Measurements from ENCODE around the gene SEC14L2. TPM values are rescaled to one million over a fixed set of nuclear protein-coding genes. Genes with fewer than 3 reads are reported as not detected.
A peak's percentile ranks its signal among the peaks of the same experiment; 100 is the strongest.

The SEC14L2 gene
- total RNA-seq, 2 experiments from 2014 or later: 12.8 to 15.3 TPM

- Mint-ChIP-seq H3K27me3 (no peaks in the 10 kb centered on the region), H3K9me3 (no peaks in the 10 kb centered on the region), H3K4me3 (no peak overlapping the region), H3K27ac (no peak overlapping the region), H3K4me1 (ENCODE audit: low read depth) (peaks cover 27% of the 10 kb centered on the region), H3K36me3 (peaks cover 20% of the 10 kb centered on the region)
- intact Hi-C loops (cut with micrococcal nuclease): loop anchor here (10.0 kb wide), 1 partner anchor 265 kb away; no protein-coding TSS in a partner anchor
- ChIA-PET CTCF (interaction anchor here (0.6 to 1.5 kb wide), 3 partner anchors 15 to 75 kb away, joined by 3 to 6 read pairs (median 5); no protein-coding TSS in a partner anchor), POLR2A (no interaction called here)
- DNase-seq: no peak
Observed at GRCh38 chr22:30429887-30430286, 33.1 kb downstream of the SEC14L2 start.

- DNase-seq: no peak
- Mint-ChIP-seq H3K4me3 (no peak overlapping the region), H3K4me1 (ENCODE audit: low read depth) (peaks cover 34% of the 10 kb centered on the region), H3K27me3 (no peaks in the 10 kb centered on the region), H3K27ac (no peak overlapping the region), H3K9me3 (peaks cover 8% of the 10 kb centered on the region), H3K36me3 (peaks cover 28% of the 10 kb centered on the region)
- CTCF ChIA-PET: interaction anchor here (1.4 to 1.5 kb wide), 4 partner anchors 17 to 143 kb away, joined by 4 to 7 read pairs (median 6); partner anchors contain the start of gene RNF215
- intact Hi-C loops (cut with micrococcal nuclease): no loop called here
- POLR2A ChIA-PET: no interaction called here
Observed at GRCh38 chr22:30430933-30431332, 34.1 kb downstream of the SEC14L2 start.

GRCh38 chr22:30432096-30432495, 35.3 kb downstream of the SEC14L2 start:
- Mint-ChIP-seq H3K36me3 (peaks cover 25% of the 10 kb centered on the region), H3K4me1 (ENCODE audit: low read depth) (peaks cover 24% of the 10 kb centered on the region), H3K4me3 (no peak overlapping the region), H3K27ac (no peak overlapping the region), H3K27me3 (no peaks in the 10 kb centered on the region), H3K9me3 (peaks cover 10% of the 10 kb centered on the region)
- intact Hi-C loops (cut with micrococcal nuclease): no loop called here
- no peak for DNase-seq
- CTCF ChIA-PET: interaction anchor here (0.8 to 1.2 kb wide), 2 partner anchors 13 to 144 kb away, joined by 3 to 6 read pairs; no protein-coding TSS in a partner anchor
- POLR2A ChIA-PET: no interaction called here

GRCh38 chr22:30432520-30432919, 35.7 kb downstream of the SEC14L2 start:
- no peaks in the 10 kb centered on the region for H3K27me3 Mint-ChIP-seq
- intact Hi-C loops (cut with micrococcal nuclease): no loop called here
- H3K4me1 Mint-ChIP-seq (ENCODE audit: low read depth): peaks cover 20% of the 10 kb centered on the region
- DNase-seq: no peak
- no peak overlapping the region for H3K4me3 Mint-ChIP-seq
- H3K9me3 Mint-ChIP-seq: peaks cover 10% of the 10 kb centered on the region
- no peak overlapping the region for H3K27ac Mint-ChIP-seq
- peaks cover 21% of the 10 kb centered on the region for H3K36me3 Mint-ChIP-seq
- POLR2A ChIA-PET: no interaction called here
- CTCF ChIA-PET: interaction anchor here (0.8 to 1.2 kb wide), 2 partner anchors 12 to 145 kb away, joined by 3 to 6 read pairs; no protein-coding TSS in a partner anchor

GRCh38 chr22:30433227-30433626, 36.4 kb downstream of the SEC14L2 start:
- ChIA-PET POLR2A (interaction anchor here (1.3 kb wide), 1 partner anchor 9 kb away, joined by 5 read pairs; no protein-coding TSS in a partner anchor), CTCF (interaction anchor here (1.2 to 1.9 kb wide), 2 partner anchors 10 to 12 kb away, joined by 4 to 6 read pairs; no protein-coding TSS in a partner anchor)
- Mint-ChIP-seq H3K4me1 (ENCODE audit: low read depth) (peaks cover 20% of the 10 kb centered on the region), H3K9me3 (peaks cover 10% of the 10 kb centered on the region), H3K27me3 (no peaks in the 10 kb centered on the region), H3K36me3 (peaks cover 17% of the 10 kb centered on the region), H3K27ac (no peak overlapping the region), H3K4me3 (no peak overlapping the region)
- intact Hi-C loops (cut with micrococcal nuclease): no loop called here
- DNase-seq: no peak

- CTCF ChIA-PET: interaction anchor here (1.9 kb wide), 1 partner anchor 9 kb away, joined by 4 read pairs; no protein-coding TSS in a partner anchor
- POLR2A ChIA-PET: interaction anchor here (1.3 kb wide), 1 partner anchor 10 kb away, joined by 5 read pairs; no protein-coding TSS in a partner anchor
Observed at GRCh38 chr22:30433773-30434172, 37.0 kb downstream of the SEC14L2 start.

GRCh38 chr22:30434843-30435242, 38.0 kb downstream of the SEC14L2 start:
- H3K4me3 Mint-ChIP-seq: peak overlapping the region; percentile 77
- H3K4me1 Mint-ChIP-seq (ENCODE audit: low read depth): peaks cover 20% of the 10 kb centered on the region
- H3K36me3 Mint-ChIP-seq: peaks cover 15% of the 10 kb centered on the region
- peak overlapping the region; percentile 93 for H3K27ac Mint-ChIP-seq
- no peaks in the 10 kb centered on the region for H3K27me3 Mint-ChIP-seq
- DNase-seq: no peak
- H3K9me3 Mint-ChIP-seq: peaks cover 10% of the 10 kb centered on the region
- intact Hi-C loops (cut with micrococcal nuclease): loop anchor here (1.0 kb wide), 1 partner anchor 9 kb away; no protein-coding TSS in a partner anchor
- ChIA-PET CTCF (interaction anchor here (0.6 to 1.9 kb wide), 7 partner anchors 8 to 147 kb away, joined by 3 to 4 read pairs (median 4); partner anchors contain the start of gene RNF215), POLR2A (no interaction called here)

More at GRCh38 chr22:30433773-30434172, 37.0 kb downstream of the SEC14L2 start:
- Mint-ChIP-seq H3K36me3 (peaks cover 15% of the 10 kb centered on the region), H3K4me1 (ENCODE audit: low read depth) (peaks cover 20% of the 10 kb centered on the region), H3K27ac (no peak overlapping the region), H3K9me3 (peaks cover 10% of the 10 kb centered on the region), H3K27me3 (no peaks in the 10 kb centered on the region), H3K4me3 (no peak overlapping the region)
- DNase-seq: no peak
- intact Hi-C loops (cut with micrococcal nuclease): no loop called here

- POLR2A ChIA-PET: interaction anchor here (1.1 kb wide), 1 partner anchor 147 kb away, joined by 3 read pairs; no protein-coding TSS in a partner anchor
- DNase-seq: peak; percentile 84
- Mint-ChIP-seq H3K36me3 (peaks cover 15% of the 10 kb centered on the region), H3K27me3 (peaks cover 5% of the 10 kb centered on the region), H3K27ac (peak overlapping the region; percentile 93), H3K4me1 (ENCODE audit: low read depth) (peaks cover 20% of the 10 kb centered on the region), H3K4me3 (peak overlapping the region; percentile 77), H3K9me3 (peaks cover 10% of the 10 kb centered on the region)
- CTCF ChIA-PET: interaction anchor here (0.6 to 3.5 kb wide), 7 partner anchors 9 to 594 kb away, joined by 3 to 22 read pairs (median 4); partner anchors contain the start of genes MTFP1 and RNF215
- intact Hi-C loops (cut with micrococcal nuclease): loop anchor here (1.0 kb wide), 1 partner anchor 9 kb away; no protein-coding TSS in a partner anchor
Observed at GRCh38 chr22:30435674-30436126, 38.9 kb downstream of the SEC14L2 start.

- Mint-ChIP-seq H3K36me3 (peaks cover 15% of the 10 kb centered on the region), H3K4me3 (peak overlapping the region; percentile 77), H3K27ac (peak overlapping the region; percentile 93), H3K27me3 (peaks cover 9% of the 10 kb centered on the region), H3K9me3 (peaks cover 10% of the 10 kb centered on the region), H3K4me1 (ENCODE audit: low read depth) (peaks cover 20% of the 10 kb centered on the region)
- intact Hi-C loops (cut with micrococcal nuclease): no loop called here
- CTCF ChIA-PET: interaction anchor here (0.6 to 3.5 kb wide), 5 partner anchors 9 to 594 kb away, joined by 3 to 22 read pairs (median 4); partner anchors contain the start of gene MTFP1
- POLR2A ChIA-PET: interaction anchor here (1.1 to 1.8 kb wide), 2 partner anchors 14 to 148 kb away, joined by 3 to 6 read pairs; no protein-coding TSS in a partner anchor
- no peak for DNase-seq
Observed at GRCh38 chr22:30436196-30436595, 39.4 kb downstream of the SEC14L2 start.

GRCh38 chr22:30438559-30438958, 41.7 kb downstream of the SEC14L2 start:
- CTCF ChIA-PET: interaction anchor here (3.5 kb wide), 1 partner anchor 12 kb away, joined by 22 read pairs; the partner anchor contains the start of gene MTFP1
- H3K9me3 Mint-ChIP-seq: peaks cover 10% of the 10 kb centered on the region
- H3K27me3 Mint-ChIP-seq: peaks cover 16% of the 10 kb centered on the region
- DNase-seq: no peak
- peaks cover 35% of the 10 kb centered on the region for H3K4me1 Mint-ChIP-seq (ENCODE audit: low read depth)
- intact Hi-C loops (cut with micrococcal nuclease): no loop called here
- peaks cover 16% of the 10 kb centered on the region for H3K36me3 Mint-ChIP-seq
- no peak overlapping the region for H3K4me3 Mint-ChIP-seq
- POLR2A ChIA-PET: interaction anchor here (1.6 kb wide), 1 partner anchor 13 kb away, joined by 5 read pairs; the partner anchor contains the start of gene MTFP1
- H3K27ac Mint-ChIP-seq: no peak overlapping the region

- CTCF ChIA-PET: interaction anchor here (3.5 kb wide), 1 partner anchor 13 kb away, joined by 22 read pairs; the partner anchor contains the start of gene MTFP1
- Mint-ChIP-seq H3K4me1 (ENCODE audit: low read depth) (peaks cover 32% of the 10 kb centered on the region), H3K27ac (no peak overlapping the region), H3K4me3 (no peak overlapping the region), H3K9me3 (peaks cover 10% of the 10 kb centered on the region), H3K36me3 (peaks cover 16% of the 10 kb centered on the region), H3K27me3 (peaks cover 16% of the 10 kb centered on the region)
- intact Hi-C loops (cut with micrococcal nuclease): no loop called here
- POLR2A ChIA-PET: no interaction called here
- DNase-seq: no peak
Observed at GRCh38 chr22:30439226-30439625, 42.4 kb downstream of the SEC14L2 start.

- Mint-ChIP-seq H3K9me3 (peaks cover 10% of the 10 kb centered on the region), H3K4me3 (no peak overlapping the region)
- intact Hi-C loops (cut with micrococcal nuclease): no loop called here
Observed at GRCh38 chr22:30439836-30440235, 43.0 kb downstream of the SEC14L2 start.

More at GRCh38 chr22:30439836-30440235, 43.0 kb downstream of the SEC14L2 start:
- peaks cover 13% of the 10 kb centered on the region for H3K36me3 Mint-ChIP-seq
- POLR2A ChIA-PET: no interaction called here
- no peak overlapping the region for H3K27ac Mint-ChIP-seq
- peaks cover 26% of the 10 kb centered on the region for H3K4me1 Mint-ChIP-seq (ENCODE audit: low read depth)
- H3K27me3 Mint-ChIP-seq: peaks cover 16% of the 10 kb centered on the region
- no peak for DNase-seq
- CTCF ChIA-PET: no interaction called here

All from activated CD4-positive, alpha-beta memory T cell treated with anti-CD3 and anti-CD28 coated beads for 36 hours (primary cell).